HepG2 (cell line): ENCODE measurements around the gene TSN. TPM values are rescaled to one million over a fixed set of nuclear protein-coding genes. Genes with fewer than 3 reads are reported as not detected.

Experiments used
- BORCS8-MEF2B ChIP-seq: sonication (generic); formaldehyde crosslinking; IDR thresholded peaks from 2 replicates; pipeline ENCODE4 v1.8.0; 2022; ENCODE audit warnings: mild to moderate bottlenecking, missing genetic modification reagents
- FOXC1 ChIP-seq: sonication (generic); formaldehyde crosslinking; IDR thresholded peaks from 2 replicates; pipeline ENCODE4 v1.8.0; 2022; ENCODE audit warnings: mild to moderate bottlenecking, missing genetic modification reagents, borderline replicate concordance
- KDM6A ChIP-seq: IDR thresholded peaks from 2 replicates; pipeline ENCODE4 v1.6.1; 2016; ENCODE audit warnings: low read depth
- KLF15 ChIP-seq: sonication (generic); formaldehyde crosslinking; IDR thresholded peaks from 2 replicates; pipeline ENCODE4 v1.8.1; 2023; ENCODE audit warnings: borderline replicate concordance, mild to moderate bottlenecking, inconsistent platforms, missing genetic modification reagents, mixed read lengths
- KLF9 ChIP-seq: IDR thresholded peaks from 2 replicates; pipeline ENCODE4 v1.6.1; 2016; ENCODE audit warnings: low read depth
- KMT2A ChIP-seq: sonication (generic); formaldehyde crosslinking; IDR thresholded peaks from 2 replicates; pipeline ENCODE4 v1.4.0; 2020; ENCODE audit warnings: missing genetic modification reagents
- MEF2D ChIP-seq: sonication (generic); formaldehyde crosslinking; IDR thresholded peaks from 2 replicates; pipeline ENCODE4 v1.5.1; 2020; ENCODE audit warnings: mild to moderate bottlenecking, missing genetic modification reagents
- NAIF1 ChIP-seq: sonication (generic); formaldehyde crosslinking; IDR thresholded peaks from 2 replicates; pipeline ENCODE4 v1.5.0; 2020; ENCODE audit warnings: mild to moderate bottlenecking, missing genetic modification reagents, borderline replicate concordance
- PAX8 ChIP-seq: sonication (generic); formaldehyde crosslinking; IDR thresholded peaks from 2 replicates; pipeline ENCODE4 v1.8.0; 2022; ENCODE audit warnings: mild to moderate bottlenecking, missing genetic modification reagents, borderline replicate concordance
- PHF21A ChIP-seq: sonication (generic); formaldehyde crosslinking; IDR thresholded peaks from 2 replicates; pipeline ENCODE4 v1.5.0; 2020; ENCODE audit warnings: mild to moderate bottlenecking, missing genetic modification reagents
- POLR2A ChIP-seq, 2 experiments: IDR thresholded peaks; 2 replicates each; pipeline ENCODE4 v1.6.1; 2011; ENCODE audit warnings: low read depth in 2 of 2, low read length in 2 of 2, mild to moderate bottlenecking in 1 of 2, moderate library complexity in 1 of 2; ENCODE audit not compliant: insufficient read depth in 1 of 2
- RFXAP ChIP-seq: sonication (generic); formaldehyde crosslinking; IDR thresholded peaks from 2 replicates; pipeline ENCODE4 v1.4.0; 2020; ENCODE audit warnings: missing genetic modification reagents, borderline replicate concordance
- TBX2 ChIP-seq: sonication (generic); formaldehyde crosslinking; IDR thresholded peaks from 2 replicates; pipeline ENCODE4 v1.5.0; 2020; ENCODE audit warnings: missing genetic modification reagents, mild to moderate bottlenecking, borderline replicate concordance
- TFE3 ChIP-seq: IDR thresholded peaks from 2 replicates; pipeline ENCODE4 v1.6.1; 2016
- UBTF ChIP-seq: sonication (generic); formaldehyde crosslinking; IDR thresholded peaks from 2 replicates; pipeline ENCODE4 v1.4.0; 2020; ENCODE audit warnings: mild to moderate bottlenecking, missing genetic modification reagents
- ZFX ChIP-seq: sonication (generic); formaldehyde crosslinking; IDR thresholded peaks from 2 replicates; pipeline ENCODE4 v1.4.0; 2020; ENCODE audit warnings: mild to moderate bottlenecking, low read depth, missing genetic modification reagents, moderate library complexity
- ZMYM3 ChIP-seq: sonication (generic); formaldehyde crosslinking; IDR thresholded peaks from 2 replicates; pipeline ENCODE4 v1.5.1; 2020; ENCODE audit warnings: mild to moderate bottlenecking, missing genetic modification reagents
- ZNF101 ChIP-seq: sonication (generic); formaldehyde crosslinking; IDR thresholded peaks from 2 replicates; pipeline ENCODE4 v1.4.0; 2020; ENCODE audit warnings: mild to moderate bottlenecking, low read depth, missing genetic modification reagents, borderline replicate concordance
- ZNF143 ChIP-seq: sonication (generic); formaldehyde crosslinking; IDR thresholded peaks from 2 replicates; pipeline ENCODE4 v1.4.0; 2020; ENCODE audit warnings: missing genetic modification reagents
- ZNF232 ChIP-seq: sonication (generic); formaldehyde crosslinking; IDR thresholded peaks from 2 replicates; pipeline ENCODE4 v1.4.0; 2020; ENCODE audit warnings: missing genetic modification reagents, borderline replicate concordance
- ZNF296 ChIP-seq: sonication (generic); formaldehyde crosslinking; conservative IDR thresholded peaks from 2 replicates; pipeline ENCODE4 v1.5.0; 2020; ENCODE audit warnings: mild to moderate bottlenecking, missing genetic modification reagents
- ZNF446 ChIP-seq: sonication (generic); formaldehyde crosslinking; IDR thresholded peaks from 2 replicates; pipeline ENCODE4 v1.5.0; 2020; ENCODE audit warnings: mild to moderate bottlenecking, missing genetic modification reagents
- ZNF704 ChIP-seq: sonication (generic); formaldehyde crosslinking; IDR thresholded peaks from 2 replicates; pipeline ENCODE4 v1.8.1; 2023; ENCODE audit warnings: mild to moderate bottlenecking, inconsistent platforms, moderate library complexity, missing genetic modification reagents, borderline replicate concordance
- ZNF746 ChIP-seq: sonication (generic); formaldehyde crosslinking; IDR thresholded peaks from 2 replicates; pipeline ENCODE4 v1.8.0; 2022; ENCODE audit warnings: mild to moderate bottlenecking, missing genetic modification reagents
- ZNF839 ChIP-seq: sonication (generic); formaldehyde crosslinking; IDR thresholded peaks from 2 replicates; pipeline ENCODE4 v1.4.0; 2020; ENCODE audit warnings: missing genetic modification reagents, mild to moderate bottlenecking, borderline replicate concordance
- ZSCAN12 ChIP-seq: sonication (generic); formaldehyde crosslinking; IDR thresholded peaks from 2 replicates; pipeline ENCODE4 v1.9.0; 2021; ENCODE audit warnings: mild to moderate bottlenecking, missing genetic modification reagents
- polyA plus RNA-seq, 8 experiments: library from polyadenylated mRNA; depleted of rRNA in 3 of 8; stranded (reverse) in 7 of 8; unstranded in 1 of 8; fragments of >200 nt; fragmentation: Illumina TruSeq in 4 of 8; extraction: Trizol in 4 of 8; gene quantifications; 2 replicates each; pipeline versions ENCODE4 v1.2.1 to v1.2.3, GENCODE V29; 2011 to 2016; ENCODE audit warnings: low read depth in 4 of 8, missing spikeins in 1 of 8, mixed read lengths in 1 of 8; ENCODE audit not compliant: insufficient read depth in 1 of 8
- total RNA-seq, 5 experiments: library from RNA; depleted of rRNA; stranded (reverse); fragments of >200 nt; fragmentation: Illumina TruSeq; extraction: Trizol; gene quantifications; 2 replicates each; pipeline ENCODE4 v1.2.3, GENCODE V29; 2016; ENCODE audit warnings: low read depth in 1 of 5

The TSN gene
- total and polyA plus RNA-seq, 2 of the 13 experiments (the other 11 are each of a cell fraction or from before 2014, with no cell fraction given), result 56.4 to 115 TPM

GRCh38 chr2:121755237-121756111 is at the start of gene TSN (continued):
- TF ChIP-seq ZNF101 (CRISPR knock-in tag), result no peak
- TF ChIP-seq ZNF446 (CRISPR knock-in tag), result no peak
- TF ChIP-seq POLR2A (IDR thresholded peaks at IDR 0.05; ENCODE audit: insufficient read depth in 1 of 2, low read depth in 2 of 2, low read length in 2 of 2), result peak; percentile 87 to 88
- peak; percentile 69 for TF ChIP-seq ZNF143
- TF ChIP-seq KLF15 (CRISPR knock-in tag), result peak; percentile 67; the same call in 1 of the 2 replicates
- peak; percentile 83; the same call in 1 of the 2 replicates for TF ChIP-seq ZNF704
- TF ChIP-seq RFXAP, result peak; percentile 71; the same call in 1 of the 2 replicates
- peak; percentile 98 for TF ChIP-seq KLF9 (CRISPR knock-in tag)
- peak; percentile 84 for TF ChIP-seq BORCS8-MEF2B (CRISPR knock-in tag)
- peak; percentile 48; the same call in 1 of the 2 replicates for TF ChIP-seq KDM6A (CRISPR knock-in tag)
- TF ChIP-seq MEF2D (CRISPR knock-in tag), result peak; percentile 79
- peak; percentile 86 for TF ChIP-seq TBX2
- TF ChIP-seq ZNF839, result peak; percentile 83; the same call in 1 of the 2 replicates
- no peak for TF ChIP-seq ZSCAN12 (CRISPR knock-in tag)
- peak; percentile 92 for TF ChIP-seq TFE3 (CRISPR knock-in tag)
- TF ChIP-seq ZNF296 (CRISPR knock-in tag), result no peak
- peak; percentile 95; the same call in 1 of the 2 replicates for TF ChIP-seq FOXC1 (CRISPR knock-in tag)
- peak; percentile 92 for TF ChIP-seq PAX8 (CRISPR knock-in tag)
- TF ChIP-seq ZNF746 (CRISPR knock-in tag), result peak; percentile 81; the same call in 1 of the 2 replicates
- no peak for TF ChIP-seq ZNF232 (CRISPR knock-in tag)
- peak; percentile 48; the same call in 1 of the 2 replicates for TF ChIP-seq PHF21A (CRISPR knock-in tag)
- peak; percentile 90 for TF ChIP-seq ZFX
- TF ChIP-seq KMT2A, result peak; percentile 99
- peak; percentile 84 for TF ChIP-seq UBTF (CRISPR knock-in tag)
- peak; percentile 91; the same call in 1 of the 2 replicates for TF ChIP-seq NAIF1
- peak; percentile 61; the same call in 1 of the 2 replicates for TF ChIP-seq ZMYM3
